ENCODE measurements around the gene COG8.
A peak's percentile ranks its signal among the peaks of the same experiment; 100 is the strongest.
"Not testable (repeated sequence)": the region's sequence is repeated elsewhere in the genome, so short reads cannot be mapped to it uniquely, and the experiment has no call there.

Gene COG8, protein sequence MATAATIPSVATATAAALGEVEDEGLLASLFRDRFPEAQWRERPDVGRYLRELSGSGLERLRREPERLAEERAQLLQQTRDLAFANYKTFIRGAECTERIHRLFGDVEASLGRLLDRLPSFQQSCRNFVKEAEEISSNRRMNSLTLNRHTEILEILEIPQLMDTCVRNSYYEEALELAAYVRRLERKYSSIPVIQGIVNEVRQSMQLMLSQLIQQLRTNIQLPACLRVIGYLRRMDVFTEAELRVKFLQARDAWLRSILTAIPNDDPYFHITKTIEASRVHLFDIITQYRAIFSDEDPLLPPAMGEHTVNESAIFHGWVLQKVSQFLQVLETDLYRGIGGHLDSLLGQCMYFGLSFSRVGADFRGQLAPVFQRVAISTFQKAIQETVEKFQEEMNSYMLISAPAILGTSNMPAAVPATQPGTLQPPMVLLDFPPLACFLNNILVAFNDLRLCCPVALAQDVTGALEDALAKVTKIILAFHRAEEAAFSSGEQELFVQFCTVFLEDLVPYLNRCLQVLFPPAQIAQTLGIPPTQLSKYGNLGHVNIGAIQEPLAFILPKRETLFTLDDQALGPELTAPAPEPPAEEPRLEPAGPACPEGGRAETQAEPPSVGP

DNA sequence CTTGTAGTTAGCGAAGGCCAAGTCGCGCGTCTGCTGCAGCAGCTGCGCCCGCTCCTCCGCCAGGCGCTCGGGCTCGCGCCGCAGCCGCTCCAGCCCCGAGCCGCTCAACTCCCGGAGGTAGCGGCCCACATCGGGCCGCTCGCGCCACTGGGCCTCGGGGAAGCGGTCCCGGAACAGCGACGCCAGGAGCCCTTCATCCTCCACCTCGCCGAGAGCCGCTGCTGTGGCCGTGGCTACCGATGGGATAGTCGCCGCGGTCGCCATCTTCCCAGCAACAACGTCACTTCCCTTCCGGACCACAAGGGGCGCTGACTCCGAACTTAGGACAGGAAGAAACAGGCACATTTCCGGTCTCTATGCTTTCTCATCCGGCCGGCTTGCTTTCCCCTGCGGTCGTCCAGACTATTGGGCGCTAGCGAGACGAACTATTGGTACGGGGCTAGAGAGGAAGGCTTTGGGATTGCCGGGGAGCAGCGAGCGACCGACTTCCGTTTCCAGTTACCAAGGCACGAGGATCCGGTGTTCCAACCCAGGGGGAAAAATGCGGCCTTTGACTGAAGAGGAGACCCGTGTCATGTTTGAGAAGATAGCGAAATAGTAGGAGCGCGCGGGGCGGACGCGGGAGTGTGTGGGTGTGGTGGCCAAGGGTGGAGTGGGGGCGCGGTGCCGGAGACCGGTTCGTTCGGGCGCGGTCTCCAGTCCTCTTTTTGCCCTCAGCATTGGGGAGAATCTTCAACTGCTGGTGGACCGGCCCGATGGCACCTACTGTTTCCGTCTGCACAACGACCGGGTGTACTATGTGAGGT lies at the start of gene COG8, which contains the start of gene NIP7:
TSS of gene COG8 (minus strand) at position 276 of the 806 bp plus-strand sequence. CDS start at position 264, 12 bp downstream.
TSS of gene NIP7 (plus strand) at position 484 of the 806 bp plus-strand sequence. CDS start at position 542, 58 bp downstream.
- peak; percentile 54 to 91 for DNase-seq

DNA sequence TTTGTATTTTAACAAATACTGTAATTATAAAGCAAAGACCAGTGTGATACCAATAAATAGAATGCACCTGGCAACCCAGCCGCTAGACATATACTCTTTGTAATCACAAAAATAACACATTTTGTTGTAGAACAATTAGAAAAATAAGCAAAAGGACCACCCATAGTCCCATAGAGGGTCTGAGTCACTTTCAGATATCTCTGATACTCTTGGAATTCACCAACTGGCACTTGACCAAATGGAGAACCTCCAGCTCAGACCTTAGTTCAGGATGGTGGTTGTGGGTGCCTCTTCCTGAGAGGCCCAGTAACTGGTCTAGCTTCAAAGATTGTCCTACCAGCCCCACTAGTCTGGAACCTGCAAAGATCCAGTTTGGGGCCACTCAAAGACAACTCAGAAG lies 47.2 kb upstream of the COG8 start:
- no peak for DNase-seq

DNA sequence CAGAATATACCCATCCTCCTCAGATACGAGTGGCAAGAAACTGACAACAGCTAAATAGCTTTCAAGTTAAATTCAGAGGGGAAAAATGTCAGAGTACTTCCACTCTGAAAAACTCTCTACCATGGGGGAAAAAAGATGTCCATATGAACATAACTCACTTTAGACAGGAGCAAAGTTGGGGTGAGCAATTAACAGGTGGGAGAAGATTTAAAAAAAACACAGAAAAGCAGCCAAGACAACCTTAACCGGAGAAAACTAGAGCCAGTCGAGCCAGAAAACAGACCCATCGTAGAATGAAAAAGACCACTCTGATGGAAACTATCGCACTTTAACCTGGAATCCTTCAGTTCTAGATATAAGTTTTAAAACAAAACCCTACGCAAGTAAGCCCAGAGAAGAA lies 45.6 kb upstream of the COG8 start:
- no peak for DNase-seq

DNA sequence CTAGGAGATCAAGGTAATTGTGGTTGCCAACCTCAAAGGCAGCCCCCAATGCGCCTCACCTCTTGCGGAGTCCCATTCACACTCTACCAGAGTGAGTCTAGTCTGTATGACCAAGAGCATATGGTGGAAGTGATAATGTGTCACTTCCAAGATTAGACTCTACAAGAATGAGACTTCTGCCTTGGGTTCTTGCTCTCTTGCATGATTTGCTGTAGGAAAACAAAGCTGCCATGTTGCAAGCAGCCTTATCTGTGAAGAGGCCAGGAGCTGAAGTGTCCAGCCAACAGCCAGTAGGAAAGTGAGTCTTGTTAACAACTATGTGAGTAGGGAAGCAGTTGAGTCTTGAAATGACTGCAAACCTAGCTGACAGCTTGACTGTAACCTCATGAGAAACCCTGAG lies 43.1 kb upstream of the COG8 start:
- DNase-seq, result no peak

DNA sequence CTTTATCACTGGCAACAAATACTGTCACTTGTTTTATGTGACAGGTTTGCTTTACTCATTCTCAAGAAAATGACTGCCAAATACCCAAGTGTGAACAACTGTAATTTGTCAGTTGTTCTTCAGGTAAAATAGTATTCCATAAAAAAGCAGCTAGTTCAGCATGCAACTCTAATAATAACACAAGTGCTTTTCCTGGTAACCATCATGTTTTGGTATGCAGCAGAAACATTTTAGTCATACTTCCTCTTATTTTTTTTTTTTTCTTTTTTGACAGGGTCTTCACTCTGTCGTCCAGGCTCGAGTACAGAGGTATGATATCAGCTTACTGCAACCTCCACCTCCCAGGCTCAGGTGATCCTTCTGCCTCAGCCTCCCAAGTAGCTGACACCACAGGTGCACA lies 41.9 kb upstream of the COG8 start:
- no peak for DNase-seq

DNA sequence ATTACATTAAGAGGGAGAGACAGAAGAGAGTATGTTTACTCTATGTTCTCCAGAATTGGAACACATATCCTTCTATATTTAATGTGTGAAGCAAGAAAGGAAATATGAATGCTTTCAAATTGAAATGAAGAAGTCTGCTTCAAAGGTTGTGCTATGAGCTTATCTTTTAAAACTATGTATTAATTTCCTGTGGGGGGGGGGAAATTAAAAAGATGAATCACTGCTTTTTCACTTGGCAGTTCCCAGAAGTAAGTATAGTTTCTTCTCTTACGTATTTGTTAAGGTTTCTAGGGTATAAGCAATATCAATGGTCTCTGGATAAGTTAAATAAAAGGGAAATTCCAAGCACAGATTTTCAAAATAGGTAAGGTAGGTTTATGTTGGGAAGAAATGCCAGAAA lies 39.4 kb upstream of the COG8 start:
- no peak for DNase-seq

DNA sequence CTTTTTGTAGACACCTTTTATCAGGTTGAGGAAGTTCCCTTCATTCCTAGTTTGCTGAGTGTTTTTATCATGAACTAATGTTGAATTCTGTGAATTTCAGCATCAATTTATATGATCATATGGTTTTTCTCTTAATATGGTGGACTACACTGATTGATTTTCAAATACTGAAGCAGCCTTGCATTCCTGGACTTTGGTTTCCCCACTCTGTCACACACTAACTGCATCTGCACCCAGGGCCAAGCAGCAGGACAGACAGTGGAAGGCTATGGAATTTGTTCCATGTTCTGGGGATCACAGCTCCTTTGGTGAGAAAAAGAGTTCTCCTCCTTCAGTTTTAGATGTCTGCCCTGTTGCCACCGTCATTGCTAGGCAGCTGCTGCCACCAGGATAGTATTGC lies 38.7 kb upstream of the COG8 start:
- no peak for DNase-seq

DNA sequence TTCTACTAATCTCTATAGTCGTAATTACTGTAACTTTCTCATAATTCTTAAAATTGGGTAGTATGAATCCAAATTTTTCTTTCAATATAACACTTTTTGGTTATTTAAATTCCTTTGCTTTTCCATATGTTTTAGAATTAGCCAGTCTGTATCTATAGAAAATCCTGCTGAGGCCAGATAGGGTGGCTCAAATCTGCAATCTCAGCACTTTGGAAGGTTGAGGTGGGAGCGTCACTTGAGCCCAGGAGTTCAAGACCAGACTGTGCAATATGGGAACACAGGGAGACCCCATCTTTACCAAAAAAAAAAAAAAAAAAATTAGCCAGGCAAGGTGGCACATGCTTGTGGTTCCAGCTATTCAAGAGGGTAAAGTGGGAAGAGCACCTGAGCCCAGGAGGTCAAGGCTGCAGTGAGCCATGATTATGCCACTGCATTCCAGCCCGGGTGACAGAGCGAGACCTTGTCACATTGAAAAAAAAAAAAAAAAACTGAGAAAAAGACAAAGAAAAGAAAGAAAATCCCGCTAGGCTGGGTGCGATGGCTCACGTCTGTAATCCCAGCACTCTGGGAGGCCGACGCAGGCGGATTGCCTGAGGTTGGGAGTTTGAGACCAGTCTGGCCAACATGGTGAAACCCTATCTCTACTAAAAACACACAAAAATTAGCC lies 37.2 kb upstream of the COG8 start:
- no peak for DNase-seq

DNA sequence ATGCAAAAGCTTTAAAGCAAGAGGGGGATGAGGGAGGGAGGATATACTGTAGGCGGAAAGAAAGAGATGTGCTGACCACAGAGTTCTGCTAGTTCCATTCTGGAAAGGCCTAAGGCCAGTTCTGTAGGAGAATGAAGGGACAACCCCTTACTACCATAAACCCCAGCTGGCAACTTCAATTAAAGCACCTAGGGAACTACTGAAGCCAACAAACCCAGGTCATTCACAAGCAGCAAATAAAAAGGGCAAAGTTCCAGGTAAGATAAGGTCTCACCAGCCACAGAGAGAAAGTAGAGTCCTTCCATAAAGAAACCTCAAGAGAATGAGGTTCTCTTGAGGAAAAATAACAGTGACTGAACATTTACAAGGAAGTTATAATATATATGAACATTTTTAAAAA lies 33.7 kb upstream of the COG8 start:
- no peak for DNase-seq

DNA sequence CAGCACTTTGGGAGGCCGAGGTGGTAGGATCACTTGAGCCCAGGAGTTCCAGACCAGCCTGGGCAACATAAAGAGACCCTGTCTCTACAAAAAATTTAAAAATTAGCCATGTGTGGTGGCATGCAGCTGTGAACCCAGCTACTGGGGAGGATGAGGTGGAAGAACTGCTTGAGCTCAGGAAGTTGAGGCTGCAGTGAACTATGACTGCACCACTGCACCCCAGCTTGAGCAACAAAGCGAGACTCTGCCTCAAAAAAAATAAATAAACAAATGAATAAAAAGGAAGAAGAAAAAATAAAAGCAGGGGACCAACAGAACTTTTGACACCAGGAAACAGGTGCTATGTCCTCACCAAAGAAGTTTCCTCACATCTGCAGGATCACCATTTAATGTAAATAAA lies 32.2 kb upstream of the COG8 start:
- DNase-seq, result no peak

DNA sequence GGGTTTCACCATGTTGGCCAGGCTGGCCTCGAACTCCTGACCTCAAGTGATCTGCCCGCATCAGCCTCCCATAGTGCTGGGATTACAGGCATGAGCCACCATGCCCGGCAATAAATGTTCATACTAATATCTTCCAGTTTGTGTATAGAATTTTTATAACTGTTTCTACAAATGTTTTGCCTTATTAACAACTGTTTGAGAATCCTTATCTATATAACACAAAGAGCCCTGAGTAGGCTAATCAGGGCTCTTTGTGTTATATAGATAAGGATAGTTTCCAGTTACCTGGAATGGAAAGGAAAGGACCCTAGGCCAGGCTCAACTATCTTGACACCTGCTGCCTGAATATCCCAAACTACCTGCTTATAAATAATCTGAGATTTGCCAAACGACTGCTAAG lies 29.5 kb upstream of the COG8 start:
- DNase-seq, result no peak

DNA sequence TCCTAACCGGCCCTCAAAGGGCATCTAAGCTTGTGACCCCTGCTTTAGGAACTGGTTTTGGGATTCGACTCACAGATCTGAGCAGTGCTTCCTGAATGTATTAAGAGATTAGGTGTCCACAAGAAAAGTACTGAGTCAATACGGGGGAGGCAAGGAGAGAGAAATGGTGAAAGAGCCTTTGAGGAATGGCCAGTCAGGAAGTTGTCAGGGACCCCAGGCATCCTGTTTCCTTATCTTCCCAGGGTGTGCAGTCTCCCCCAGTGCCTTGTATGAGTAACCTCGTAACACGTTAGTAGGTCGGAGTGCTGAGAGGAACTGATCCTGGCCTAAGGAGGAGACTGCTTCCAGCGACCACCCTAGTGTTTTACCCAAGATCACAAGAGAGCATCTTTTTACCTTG lies 28.6 kb upstream of the COG8 start:
- DNase-seq, result no peak

DNA sequence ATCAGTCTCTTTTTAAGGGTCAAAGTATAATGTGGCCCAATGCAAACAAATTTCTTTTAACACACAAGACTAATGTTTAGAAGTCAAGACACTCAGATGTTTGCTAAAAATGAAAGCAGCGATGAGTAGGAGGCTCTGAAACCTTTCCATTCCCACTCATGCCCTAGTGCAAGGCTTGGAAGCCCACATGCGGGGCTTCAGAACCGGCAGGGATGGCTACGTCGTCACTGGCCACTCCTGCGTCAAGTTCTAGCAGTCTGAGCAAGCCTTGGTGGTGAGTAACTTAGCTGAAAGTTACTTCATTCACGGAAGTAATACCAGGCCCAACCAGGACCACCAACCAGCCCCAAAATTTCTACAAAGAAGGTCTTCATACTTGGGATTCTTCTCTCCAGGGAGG lies 27.1 kb upstream of the COG8 start:
- no peak for DNase-seq

DNA sequence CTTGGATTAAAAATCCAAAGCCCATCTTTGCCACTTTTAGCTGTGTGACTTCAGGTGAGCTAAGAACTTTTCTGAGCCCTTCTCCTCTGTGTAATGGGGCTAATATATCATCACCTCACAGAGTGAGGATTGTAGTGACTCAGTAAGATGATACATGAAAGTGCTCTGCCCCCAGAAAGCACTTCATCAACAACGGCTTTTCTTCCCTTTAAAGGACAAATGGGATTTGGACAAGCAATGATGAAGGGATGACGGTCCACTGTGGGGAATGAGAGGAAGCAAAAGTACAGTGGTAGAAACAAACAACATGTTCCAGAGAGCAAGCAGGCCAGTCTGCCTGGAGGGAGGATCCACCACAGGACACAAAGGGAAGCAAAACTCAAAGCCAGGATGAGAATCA lies 26.5 kb upstream of the COG8 start:
- no peak for DNase-seq

DNA sequence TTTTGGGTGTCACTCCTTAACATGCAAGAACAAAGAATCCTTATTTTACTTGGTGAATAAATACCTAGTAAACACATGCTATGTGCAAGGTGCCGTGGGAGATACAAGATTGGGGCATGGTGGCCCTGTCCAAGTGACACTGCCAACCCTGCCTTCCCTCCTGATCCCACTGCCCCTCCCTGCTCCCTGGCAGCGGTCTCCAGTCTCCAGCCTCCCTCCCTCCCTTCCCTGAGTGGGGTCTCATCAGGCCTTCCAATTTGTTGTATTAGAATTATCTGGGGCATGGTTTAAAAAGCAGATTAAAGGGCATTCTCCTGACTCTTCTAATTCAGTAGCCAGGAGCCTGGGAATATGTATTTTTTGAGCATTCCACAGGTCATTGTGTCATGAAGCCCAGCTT lies 24.7 kb upstream of the COG8 start:
- DNase-seq, result no peak

DNA sequence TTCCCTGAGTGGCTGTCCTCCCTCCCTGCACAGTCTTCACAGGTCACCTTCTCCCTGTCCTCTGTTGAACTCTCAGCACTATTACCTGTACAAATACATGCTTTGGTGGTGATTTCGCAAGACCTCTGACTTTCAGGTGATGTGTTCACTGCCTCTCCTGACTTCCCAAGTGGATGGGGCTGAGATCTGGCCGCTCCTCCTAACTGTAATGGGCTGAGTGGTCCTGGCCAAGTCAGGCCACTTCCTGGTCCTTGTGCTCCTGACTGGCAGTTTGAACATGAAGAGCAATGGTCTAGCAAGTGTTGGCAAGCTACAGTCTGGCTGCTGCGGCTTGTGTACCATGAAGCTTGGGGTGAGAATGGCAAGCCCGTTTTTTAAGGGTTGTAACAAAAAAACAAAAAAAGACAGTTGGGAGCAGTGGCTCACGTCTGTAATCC lies 23.9 kb upstream of the COG8 start:
- no peak for DNase-seq

DNA sequence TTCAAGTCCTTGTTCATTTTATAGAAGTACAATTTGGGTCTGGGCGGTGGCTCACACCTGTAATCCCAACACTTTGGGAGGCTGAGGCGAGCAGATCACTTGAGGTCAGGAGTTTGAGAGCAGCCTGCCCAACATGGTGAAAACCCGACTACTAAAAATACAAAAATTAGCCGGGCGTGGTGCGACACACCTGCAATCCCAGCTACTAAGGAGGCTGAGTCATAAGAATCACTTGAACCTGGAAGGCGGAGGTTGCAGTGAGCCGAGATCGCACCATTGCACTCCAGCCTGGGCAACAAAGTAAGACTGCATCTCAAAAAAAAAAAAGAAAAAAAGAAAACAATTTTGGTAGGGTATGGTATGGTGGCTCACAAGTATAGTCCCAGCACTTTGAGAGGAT lies 20.7 kb upstream of the COG8 start:
- DNase-seq, result not testable (repeated sequence)

DNA sequence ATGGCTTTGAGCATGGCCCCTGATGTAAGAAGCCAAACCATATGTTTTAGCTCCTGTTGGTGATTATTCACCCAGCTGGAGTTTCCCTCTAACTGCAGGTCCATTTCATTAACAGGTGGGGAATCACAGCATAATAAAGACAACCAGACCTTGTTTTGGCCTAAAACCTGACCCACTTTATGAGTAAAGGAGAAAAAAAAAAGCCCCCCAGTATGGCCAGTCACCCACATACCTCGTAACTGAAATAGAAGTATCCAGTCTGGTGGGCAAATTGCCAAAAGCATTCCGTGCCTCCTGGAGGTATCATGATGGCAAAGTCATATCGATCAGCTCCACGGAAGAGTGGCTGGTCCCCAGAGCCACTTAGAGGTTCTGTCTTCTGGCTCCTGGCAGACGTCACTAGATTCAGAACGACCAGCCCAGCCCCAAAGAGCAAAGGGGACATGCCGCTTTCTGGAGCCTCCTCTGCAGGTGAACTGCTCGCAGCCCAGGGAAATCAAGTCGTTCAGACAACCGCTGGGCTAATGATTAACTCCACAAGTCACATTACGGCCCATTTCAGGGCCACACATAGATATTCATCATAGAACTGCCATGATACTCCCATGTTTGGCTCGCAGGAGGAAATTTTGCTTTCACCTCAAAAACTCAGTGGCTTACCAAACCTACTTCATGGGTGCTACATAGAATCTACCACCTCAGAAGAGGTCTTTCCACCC lies 12.1 kb upstream of the COG8 start, which contains the start of gene TMED6:
TSS of gene TMED6 (minus strand) at position 478 of the 719 bp plus-strand sequence. CDS start at position 445, 33 bp downstream.
- DNase-seq, result no peak

DNA sequence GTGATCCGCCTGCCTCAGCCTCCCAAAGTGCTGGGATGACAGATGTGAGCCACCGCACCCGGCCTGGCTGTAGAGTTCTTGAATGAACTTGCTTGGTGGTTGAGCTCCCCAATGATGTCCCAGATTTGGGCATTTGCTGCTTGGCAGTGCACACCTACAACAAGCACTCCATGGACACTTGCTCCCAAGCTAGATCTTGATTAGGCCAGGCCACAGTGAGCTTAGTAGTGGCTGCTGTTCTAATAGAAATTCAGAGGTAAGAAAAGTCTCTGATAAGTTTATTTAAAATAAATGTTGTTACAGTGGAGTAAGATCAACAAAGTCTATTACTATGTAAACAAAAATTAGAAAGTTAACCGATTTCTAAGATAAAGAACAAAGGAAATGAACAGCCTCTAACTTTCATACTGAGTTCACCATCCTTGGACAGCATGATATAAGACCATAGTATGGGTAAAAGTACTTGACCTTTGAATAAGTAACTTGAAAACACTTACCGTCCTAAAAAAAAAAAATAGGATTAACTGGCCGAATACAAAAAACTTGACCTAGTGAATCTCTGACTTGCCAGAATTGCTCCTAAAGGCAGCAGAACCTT lies 11.3 kb upstream of the COG8 start:
- DNase-seq, result no peak

DNA sequence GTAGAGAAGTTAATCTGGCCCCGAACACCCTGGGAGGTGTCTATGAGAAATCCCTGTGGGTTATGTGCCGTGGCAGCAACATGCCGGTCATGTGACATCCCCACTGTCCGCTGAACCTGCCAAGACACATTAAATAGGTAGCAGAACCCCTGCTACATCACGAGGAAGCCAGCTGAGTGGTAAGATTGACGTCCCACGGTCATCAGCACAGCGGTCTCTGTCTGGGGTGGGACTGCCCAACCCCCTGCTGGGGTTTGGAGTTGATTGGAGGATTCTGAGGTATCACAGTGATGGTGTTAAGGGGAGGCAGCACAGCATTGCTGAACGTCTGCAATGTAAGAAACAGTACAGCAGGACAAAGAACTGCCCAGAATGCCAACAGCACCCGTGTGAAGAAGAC lies 10.2 kb upstream of the COG8 start:
- no peak for DNase-seq

DNA sequence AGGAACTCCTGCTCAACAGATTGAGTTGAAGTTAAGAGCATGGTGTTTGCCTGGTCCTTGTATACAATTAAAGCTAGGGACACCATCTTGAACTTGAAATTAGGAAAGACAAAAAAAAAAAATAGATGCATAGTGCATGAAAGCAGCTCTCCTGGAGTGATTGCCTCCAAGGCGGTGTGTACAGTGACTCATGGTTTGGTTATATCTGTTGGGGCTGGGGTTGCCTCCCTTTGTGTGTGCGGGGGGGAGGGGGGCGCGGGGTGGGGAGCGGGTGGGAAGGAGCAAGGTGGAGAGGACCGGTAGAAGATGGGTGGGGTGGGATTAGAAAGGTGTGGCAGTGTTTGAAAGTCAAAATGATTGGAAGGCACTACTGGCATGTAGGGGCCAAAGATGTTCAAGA lies 8.9 kb upstream of the COG8 start:
- DNase-seq, result no peak

DNA sequence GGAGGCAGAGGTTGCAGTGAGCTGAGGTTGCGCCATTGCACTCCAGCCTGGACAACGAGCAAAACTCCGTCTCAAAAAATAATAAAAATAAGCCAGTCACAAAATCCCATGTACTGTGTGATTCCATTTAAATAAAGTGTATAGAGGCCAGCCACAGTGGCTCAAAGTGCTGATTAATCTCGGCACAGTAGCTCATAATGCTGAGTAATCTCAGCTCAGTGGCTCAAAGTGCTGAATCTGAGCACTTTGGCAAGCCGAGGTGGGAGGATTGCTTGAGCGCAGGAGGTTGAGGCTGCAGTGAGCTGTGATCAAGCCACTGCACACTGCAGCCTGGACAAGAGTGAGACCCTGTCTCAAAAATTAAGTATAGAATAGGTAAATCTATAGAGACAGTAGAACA lies 7.3 kb upstream of the COG8 start:
- no peak for DNase-seq

Measured in cerebellar nuclear complex (tissue), 1 donor.